ENCODE data around the gene PTPRN2. TPM values are rescaled to one million over a fixed set of nuclear protein-coding genes. Genes with fewer than 3 reads are reported as not detected.
"Not testable (repeated sequence)": the region's sequence is repeated elsewhere in the genome, so short reads cannot be mapped to it uniquely, and the experiment has no call there.

Gene PTPRN2
- total RNA-seq, 1 donor from 2014 or later = 2.4 TPM

- DNase-seq (ENCODE audit: low read depth) = no peak
- Histone ChIP-seq H3K4me3 (ENCODE audit: low read depth, low read length) (no peak overlapping the region), H3K36me3 (ENCODE audit: control insufficient read depth, insufficient read depth, low read length) (no peaks in the 10 kb centered on the region), H3K27me3 (ENCODE audit: control insufficient read depth, insufficient read depth, low read length) (no peaks in the 10 kb centered on the region)
- no peak for TF ChIP-seq CTCF (IDR thresholded peaks at IDR 0.05; ENCODE audit: insufficient read depth, low read length, poor library complexity, severe bottlenecking)
These were observed 125.8 kb downstream of the PTPRN2 start for GRCh38 chr7:158461824-158462223.

GRCh38 chr7:158460665-158461064 lies 127.0 kb downstream of the PTPRN2 start:
- DNase-seq (ENCODE audit: low read depth) = no peak
- Histone ChIP-seq H3K36me3 (ENCODE audit: control insufficient read depth, insufficient read depth, low read length) (no peaks in the 10 kb centered on the region), H3K4me3 (ENCODE audit: low read depth, low read length) (no peak overlapping the region), H3K27me3 (ENCODE audit: control insufficient read depth, insufficient read depth, low read length) (no peaks in the 10 kb centered on the region)
- no peak for TF ChIP-seq CTCF (IDR thresholded peaks at IDR 0.05; ENCODE audit: insufficient read depth, low read length, poor library complexity, severe bottlenecking)

GRCh38 chr7:158458716-158459282 lies 128.8 kb downstream of the PTPRN2 start:
- DNase-seq (ENCODE audit: low read depth) = no peak
- no peak for TF ChIP-seq CTCF (IDR thresholded peaks at IDR 0.05; ENCODE audit: insufficient read depth, low read length, poor library complexity, severe bottlenecking)
- H3K36me3 ChIP-seq (ENCODE audit: control insufficient read depth, insufficient read depth, low read length) = no peaks in the 10 kb centered on the region
- no peak overlapping the region for H3K4me3 ChIP-seq (ENCODE audit: low read depth, low read length)
- no peaks in the 10 kb centered on the region for H3K27me3 ChIP-seq (ENCODE audit: control insufficient read depth, insufficient read depth, low read length)

GRCh38 chr7:158458096-158458495 lies 129.5 kb downstream of the PTPRN2 start:
- no peaks in the 10 kb centered on the region for H3K27me3 ChIP-seq (ENCODE audit: control insufficient read depth, insufficient read depth, low read length)
- no peak for DNase-seq (ENCODE audit: low read depth)
- H3K36me3 ChIP-seq (ENCODE audit: control insufficient read depth, insufficient read depth, low read length) = no peaks in the 10 kb centered on the region
- TF ChIP-seq CTCF (IDR thresholded peaks at IDR 0.05; ENCODE audit: insufficient read depth, low read length, poor library complexity, severe bottlenecking) = no peak
- no peak overlapping the region for H3K4me3 ChIP-seq (ENCODE audit: low read depth, low read length)

GRCh38 chr7:158457586-158457985 lies 130.0 kb downstream of the PTPRN2 start:
- H3K27me3 ChIP-seq (ENCODE audit: control insufficient read depth, insufficient read depth, low read length); DNase-seq (ENCODE audit: low read depth); H3K4me3 ChIP-seq (ENCODE audit: low read depth, low read length); H3K36me3 ChIP-seq (ENCODE audit: control insufficient read depth, insufficient read depth, low read length): not testable (repeated sequence)

- no peak overlapping the region for H3K4me3 ChIP-seq (ENCODE audit: low read depth, low read length)
- no peaks in the 10 kb centered on the region for H3K36me3 ChIP-seq (ENCODE audit: control insufficient read depth, insufficient read depth, low read length)
- no peaks in the 10 kb centered on the region for H3K27me3 ChIP-seq (ENCODE audit: control insufficient read depth, insufficient read depth, low read length)
- DNase-seq (ENCODE audit: low read depth) = no peak
- TF ChIP-seq CTCF (IDR thresholded peaks at IDR 0.05; ENCODE audit: insufficient read depth, low read length, poor library complexity, severe bottlenecking) = no peak
These were observed 133.0 kb downstream of the PTPRN2 start for GRCh38 chr7:158454631-158455030.

Measured in kidney epithelial cell (primary cell).